Fibroblast of pulmonary artery (primary cell): Measurements from ENCODE around the gene ARL2BP.

Experiments
- DNase-seq: peaks from one replicate; pipeline ENCODE4 v3.0.0-alpha.2; 2010; ENCODE audit warnings: low read depth
- H3K4me3 ChIP-seq: replicated peaks from 2 replicates; pipeline ENCODE4 v1.5.1; 2011; ENCODE audit warnings: low read depth, mild to moderate bottlenecking, control low read depth, low read length, moderate library complexity
- TF ChIP-seq, protein P1 (sequence below): IDR thresholded peaks from 2 replicates; pipeline ENCODE4 v1.5.1; 2011; ENCODE audit warnings: mild to moderate bottlenecking, control low read depth, low read length, inconsistent platforms; ENCODE audit errors: missing control alignments

Gene ARL2BP

DNA sequence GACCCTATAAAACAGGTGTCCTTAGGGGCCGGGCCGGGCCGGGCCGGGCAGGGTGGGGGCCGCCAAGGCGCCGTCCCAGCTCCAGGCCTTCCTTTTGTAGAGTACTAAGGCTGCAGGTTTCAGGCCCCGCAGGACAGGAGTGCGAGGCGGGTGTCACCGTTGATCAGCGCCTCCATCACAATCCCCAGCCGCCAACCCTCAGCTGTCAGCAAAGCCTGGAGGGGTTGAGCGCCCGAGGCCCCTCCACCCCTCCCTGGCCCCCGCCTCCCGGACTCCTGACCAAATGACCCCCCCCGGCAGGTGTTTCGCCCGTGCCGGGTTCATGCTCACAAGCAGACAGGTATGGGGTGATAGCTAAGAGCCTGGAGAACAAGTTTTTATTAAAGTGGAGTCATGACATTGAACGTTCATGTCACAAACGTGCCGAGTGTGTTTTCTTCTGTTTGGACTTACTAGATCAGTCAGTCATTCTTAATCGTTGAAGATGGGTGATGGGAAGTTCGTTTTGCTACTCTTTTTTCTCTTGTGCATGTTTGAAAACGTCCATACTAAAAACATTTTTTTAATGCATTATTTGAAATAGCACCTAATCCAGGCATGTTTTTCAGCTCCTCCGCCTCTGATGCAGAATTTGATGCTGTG lies 534 bp downstream of the ARL2BP start:
- TF ChIP-seq, protein P1, sequence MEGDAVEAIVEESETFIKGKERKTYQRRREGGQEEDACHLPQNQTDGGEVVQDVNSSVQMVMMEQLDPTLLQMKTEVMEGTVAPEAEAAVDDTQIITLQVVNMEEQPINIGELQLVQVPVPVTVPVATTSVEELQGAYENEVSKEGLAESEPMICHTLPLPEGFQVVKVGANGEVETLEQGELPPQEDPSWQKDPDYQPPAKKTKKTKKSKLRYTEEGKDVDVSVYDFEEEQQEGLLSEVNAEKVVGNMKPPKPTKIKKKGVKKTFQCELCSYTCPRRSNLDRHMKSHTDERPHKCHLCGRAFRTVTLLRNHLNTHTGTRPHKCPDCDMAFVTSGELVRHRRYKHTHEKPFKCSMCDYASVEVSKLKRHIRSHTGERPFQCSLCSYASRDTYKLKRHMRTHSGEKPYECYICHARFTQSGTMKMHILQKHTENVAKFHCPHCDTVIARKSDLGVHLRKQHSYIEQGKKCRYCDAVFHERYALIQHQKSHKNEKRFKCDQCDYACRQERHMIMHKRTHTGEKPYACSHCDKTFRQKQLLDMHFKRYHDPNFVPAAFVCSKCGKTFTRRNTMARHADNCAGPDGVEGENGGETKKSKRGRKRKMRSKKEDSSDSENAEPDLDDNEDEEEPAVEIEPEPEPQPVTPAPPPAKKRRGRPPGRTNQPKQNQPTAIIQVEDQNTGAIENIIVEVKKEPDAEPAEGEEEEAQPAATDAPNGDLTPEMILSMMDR: no peak
- peak overlapping the region; percentile 73 for H3K4me3 ChIP-seq
- DNase-seq: peak; percentile 14

DNA sequence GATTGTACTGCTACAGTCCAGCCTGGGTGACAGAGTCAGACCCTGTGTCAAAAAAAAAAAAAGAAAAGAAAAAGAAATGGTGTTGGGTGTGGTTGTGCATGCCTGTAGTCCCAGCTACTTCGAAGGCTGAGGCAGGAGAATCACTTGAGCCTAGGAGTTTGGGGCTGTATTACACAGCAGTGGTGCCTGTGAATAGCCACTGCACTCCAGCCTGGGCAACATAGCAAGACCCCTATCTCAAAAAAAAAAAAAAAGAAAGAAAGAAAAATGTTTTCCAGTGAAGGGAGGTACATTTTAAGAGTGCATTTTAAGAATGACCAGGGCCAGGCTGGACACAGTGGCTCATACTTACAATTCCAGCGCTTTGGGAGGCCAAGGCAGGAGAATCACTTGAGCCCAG lies 6.3 kb downstream of the ARL2BP start:
- DNase-seq: no peak
- TF ChIP-seq, protein P1: no peak
- no peak overlapping the region for H3K4me3 ChIP-seq

DNA sequence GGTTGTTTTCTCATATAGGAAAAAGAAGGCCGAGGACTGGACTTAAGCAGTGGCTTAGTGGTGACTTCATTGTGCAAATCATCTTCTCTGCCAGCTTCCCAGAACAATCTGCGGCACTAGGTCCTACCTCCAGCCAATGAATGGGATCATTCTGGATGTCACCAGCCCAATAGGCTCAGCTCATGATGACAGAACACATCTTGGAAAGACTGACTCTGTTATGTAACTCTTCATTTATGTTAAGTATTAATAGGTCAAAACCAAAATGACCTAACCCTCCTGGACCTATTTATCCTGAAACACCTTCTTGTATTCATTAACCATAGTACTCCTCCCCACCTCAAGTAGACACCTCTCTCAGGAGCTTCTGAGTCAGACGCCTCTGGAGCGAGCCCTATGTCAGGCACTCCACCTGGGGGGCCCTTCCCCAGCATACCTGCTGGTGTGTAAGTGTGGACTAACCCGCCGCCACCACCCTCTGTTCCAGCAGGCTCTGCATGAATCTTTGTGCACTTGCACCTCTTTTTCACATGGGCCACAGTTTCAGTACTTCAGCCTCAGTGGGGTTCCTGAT lies 7.2 kb downstream of the ARL2BP start:
- TF ChIP-seq, protein P1: no peak
- no peak for DNase-seq
- H3K4me3 ChIP-seq: no peak overlapping the region

DNA sequence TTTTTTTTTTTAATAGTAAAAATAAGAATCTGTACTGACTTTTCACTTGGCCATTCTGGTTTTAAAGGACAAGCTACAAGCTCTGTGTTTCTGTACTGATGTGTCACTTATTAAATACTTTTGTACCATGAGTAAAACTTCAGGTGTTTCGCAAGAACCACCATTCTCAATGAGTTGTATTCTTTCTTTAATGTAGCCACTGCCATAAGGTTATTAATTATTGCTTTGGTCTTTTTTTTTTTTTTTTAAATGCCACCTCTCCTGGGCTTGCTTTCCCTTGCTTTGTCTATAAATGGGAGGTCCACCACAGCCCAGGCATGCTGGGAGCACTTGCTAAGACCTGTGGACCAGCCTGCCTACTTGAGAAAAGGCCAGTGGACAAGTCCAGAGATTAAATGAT lies 8.4 kb downstream of the ARL2BP start:
- TF ChIP-seq, protein P1: no peak
- H3K4me3 ChIP-seq: no peak overlapping the region
- peak; percentile 22 for DNase-seq

DNA sequence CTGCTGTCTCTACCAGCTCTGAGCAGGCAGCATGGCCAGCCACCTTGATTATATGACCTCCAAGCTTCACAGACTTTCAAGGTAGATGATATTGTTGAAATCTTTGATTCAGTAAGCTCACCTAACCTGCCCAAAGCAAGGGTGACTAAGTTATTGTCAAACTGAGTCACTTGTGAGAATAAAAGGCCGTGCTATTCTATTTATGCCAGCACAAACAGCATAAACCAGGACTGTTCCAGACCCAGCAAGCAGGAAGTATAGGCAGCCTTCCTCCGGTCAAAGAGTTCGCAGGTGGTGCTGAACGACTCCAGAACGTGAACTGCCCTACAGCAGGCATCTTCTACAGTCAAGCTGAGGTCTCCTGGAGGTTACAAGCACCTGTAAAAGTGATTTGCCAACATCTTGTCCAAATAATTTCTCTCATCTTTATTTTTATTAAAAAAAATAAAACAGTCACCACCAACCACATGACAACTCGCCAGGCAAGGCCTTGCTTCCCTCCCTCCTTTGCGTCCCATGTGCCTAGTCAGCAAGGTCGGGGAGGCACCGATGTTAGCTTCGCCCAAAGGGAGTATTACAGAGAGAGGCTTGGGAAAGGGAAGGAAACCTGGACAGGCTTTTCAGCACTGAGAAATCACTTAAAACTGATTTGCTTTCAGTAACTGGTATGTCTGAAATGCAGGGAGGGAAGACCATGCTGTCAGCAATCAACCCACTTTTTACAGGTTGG lies 10.8 kb downstream of the ARL2BP start:
- no peak overlapping the region for H3K4me3 ChIP-seq
- TF ChIP-seq, protein P1: no peak
- DNase-seq: no peak

DNA sequence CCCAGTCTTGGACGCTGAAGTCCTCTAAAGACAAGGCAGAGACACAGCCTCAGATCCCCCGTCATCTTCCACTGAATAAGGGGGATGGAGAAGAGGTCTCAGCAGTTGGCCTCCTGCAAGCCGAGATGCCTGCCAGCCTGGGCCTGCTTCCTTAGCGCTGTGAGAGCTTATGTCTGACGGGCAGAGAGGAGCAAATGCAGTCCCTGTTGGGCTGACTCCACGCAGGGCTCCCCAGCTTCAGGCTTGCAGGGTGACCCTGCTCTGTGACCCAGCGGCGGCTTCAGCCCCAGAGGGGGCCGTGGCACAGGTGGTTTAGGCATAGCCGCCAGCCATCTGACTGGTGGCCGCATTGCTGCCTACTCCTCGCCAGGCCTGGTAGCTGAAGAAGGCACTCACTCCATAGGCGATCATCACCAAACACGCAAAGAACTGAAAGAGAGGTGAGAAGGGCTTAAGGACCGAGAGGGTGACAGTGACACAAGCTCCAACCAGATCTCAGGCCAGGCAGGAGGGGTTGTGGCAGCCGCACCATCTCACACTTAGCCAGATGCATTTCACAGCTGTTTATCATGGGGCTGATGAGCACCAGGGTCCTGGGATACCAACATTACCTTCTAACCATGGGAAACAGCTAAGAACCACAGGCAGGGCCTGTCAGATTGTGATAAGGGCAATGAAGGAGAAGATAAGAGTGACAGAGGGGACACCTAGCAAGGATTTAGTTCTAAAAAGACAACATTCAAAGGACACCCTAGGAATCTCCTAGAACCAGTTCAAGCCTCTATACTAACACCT lies 11.7 kb downstream of the ARL2BP start:
- no peak for DNase-seq
- TF ChIP-seq, protein P1: no peak
- no peak overlapping the region for H3K4me3 ChIP-seq
